Activated T-helper 2 cell treated with anti-CD3 and anti-CD28 coated beads, Interferon-gamma antibody, Interleukin-2, Interleukin-4, amounts not matched to agents 10 μg/mL and 5 μg/mL and 100 μg/mL, durations not matched to agents 14 hours and 24 hours and 36 hours (primary cell): Measurements from ENCODE around the gene NSFL1C. TPM values are rescaled to one million over a fixed set of nuclear protein-coding genes. Genes with fewer than 3 reads are reported as not detected.
A peak's percentile ranks its signal among the peaks of the same experiment; 100 is the strongest.

Experiments
- DNase-seq: peaks from one replicate; pipeline ENCODE4 v3.0.0; 2021; ENCODE audit warnings: low spot score
- H3K27ac Mint-ChIP-seq: one replicate; pipeline ENCODE4 v1.8.0; 2021; ENCODE audit warnings: mixed read lengths
- H3K27me3 Mint-ChIP-seq: one replicate; pipeline ENCODE4 v1.8.0; 2021; ENCODE audit warnings: low read depth, mixed read lengths
- H3K36me3 Mint-ChIP-seq: one replicate; pipeline ENCODE4 v1.8.0; 2021; ENCODE audit warnings: low read depth, mixed read lengths
- H3K4me1 Mint-ChIP-seq: one replicate; pipeline ENCODE4 v1.8.0; 2021; ENCODE audit warnings: low read depth, mixed read lengths
- H3K4me3 Mint-ChIP-seq: one replicate; pipeline ENCODE4 v1.8.0; 2021; ENCODE audit warnings: low read depth, mild to moderate bottlenecking, moderate library complexity, mixed read lengths
- H3K9me3 Mint-ChIP-seq: one replicate; pipeline ENCODE4 v1.8.0; 2021; ENCODE audit warnings: mixed read lengths
- intact Hi-C: fragments of 100-400 bp; cut with micrococcal nuclease; formaldehyde crosslinking; loops from one replicate; pipeline ENCODE4 v1.15.1; 2023
- total RNA-seq: library from RNA; stranded (reverse); gene quantifications from 2 replicates; pipeline ENCODE4 v1.2.3, GENCODE V29; 2022

Gene NSFL1C
- total RNA-seq, 1 donor from 2014 or later = 108 TPM

DNA sequence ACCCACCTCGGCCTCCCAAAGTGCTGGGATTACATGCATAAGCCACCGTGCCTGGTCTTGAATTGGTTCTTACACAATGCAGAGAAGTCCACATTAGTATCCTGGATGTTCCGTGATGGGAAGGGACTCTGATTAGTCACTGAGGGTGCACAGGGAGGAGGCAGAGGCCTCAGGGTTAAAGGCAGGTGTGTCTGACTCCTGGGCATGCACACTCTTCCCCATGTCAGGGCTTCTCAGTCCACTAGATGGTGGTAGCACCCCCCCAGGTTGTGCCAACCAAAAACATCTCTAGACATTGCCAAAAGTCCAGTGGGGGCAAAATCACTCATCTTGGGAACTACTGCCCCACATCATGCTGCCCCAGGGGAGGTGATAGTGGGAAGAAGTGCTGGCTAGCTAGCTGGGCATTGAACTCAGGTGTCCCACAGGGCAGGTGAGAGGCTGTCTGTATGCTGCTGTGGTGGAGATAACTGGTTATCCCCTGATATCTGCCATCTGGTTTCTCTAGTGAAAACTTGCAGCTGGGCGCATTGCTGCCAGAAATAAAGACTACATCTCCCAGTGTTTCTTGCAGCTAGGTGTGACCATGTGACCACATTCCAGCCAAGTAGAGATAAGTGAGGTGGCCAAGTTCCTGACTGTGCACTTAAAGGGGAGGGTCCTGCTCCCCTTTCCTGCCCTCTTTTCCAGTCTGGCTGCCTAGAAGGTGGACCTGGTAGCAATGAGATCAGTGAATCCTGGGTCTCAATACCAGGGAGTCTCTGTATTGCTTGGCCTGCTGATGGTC lies 8.4 kb upstream of the NSFL1C start:
- Mint-ChIP-seq H3K9me3 (no peaks in the 10 kb centered on the region), H3K4me1 (no peaks in the 10 kb centered on the region), H3K27me3 (peaks cover 3% of the 10 kb centered on the region), H3K4me3 (no peak overlapping the region), H3K27ac (no peak overlapping the region), H3K36me3 (no peaks in the 10 kb centered on the region)
- DNase-seq = no peak
- intact Hi-C loops = no loop called here

GRCh38 chr20:1474325-1474724 lies 7.7 kb upstream of the NSFL1C start:
- H3K27ac Mint-ChIP-seq = no peak overlapping the region
- DNase-seq = no peak
- no peaks in the 10 kb centered on the region for H3K36me3 Mint-ChIP-seq
- no peaks in the 10 kb centered on the region for H3K4me1 Mint-ChIP-seq
- intact Hi-C loops = no loop called here
- no peaks in the 10 kb centered on the region for H3K9me3 Mint-ChIP-seq
- no peak overlapping the region for H3K4me3 Mint-ChIP-seq
- H3K27me3 Mint-ChIP-seq = peaks cover 3% of the 10 kb centered on the region

DNA sequence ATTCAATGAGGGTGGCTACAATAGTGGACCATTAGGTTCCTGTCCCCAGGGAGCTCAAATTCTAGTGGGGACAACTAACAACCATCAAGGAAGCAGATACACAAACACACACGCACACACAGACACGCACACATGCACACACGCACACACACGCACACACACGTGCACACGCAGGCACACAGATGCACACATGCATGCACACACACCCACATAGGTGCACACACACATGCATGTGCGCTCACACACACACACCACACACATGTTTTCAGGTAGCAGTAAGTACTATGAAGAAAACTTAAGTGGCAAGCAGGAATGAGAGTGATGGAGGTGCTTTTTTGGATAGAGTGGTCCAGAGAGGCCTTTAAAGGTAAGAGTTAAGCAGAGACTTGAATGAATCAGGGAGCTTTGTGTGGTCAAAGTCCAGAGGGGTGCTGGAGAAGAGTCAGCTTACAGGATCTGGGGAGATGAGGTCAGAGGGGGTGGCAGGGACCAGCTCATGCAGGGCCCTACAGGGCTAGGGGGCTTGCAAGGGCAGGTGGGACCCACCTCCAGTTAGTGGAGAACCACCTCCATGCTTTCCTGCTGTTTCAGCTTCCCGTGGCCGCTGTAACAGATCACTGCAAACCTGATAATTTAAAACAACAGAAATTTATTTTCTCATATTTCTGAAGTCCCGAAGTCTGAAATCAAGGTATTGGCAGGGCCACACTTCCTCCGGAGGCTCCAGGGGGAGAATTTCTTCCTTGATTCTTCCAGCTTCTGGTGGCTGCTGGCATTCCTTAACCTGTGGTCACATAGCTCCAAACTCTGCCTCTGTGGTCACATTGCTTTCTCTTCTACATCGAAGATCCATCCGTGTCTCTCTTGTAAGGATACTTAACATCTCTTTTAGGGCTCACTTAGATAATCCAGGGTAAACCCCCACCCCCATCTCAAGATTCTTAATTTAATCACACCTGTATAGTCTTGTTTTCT lies 6.9 kb upstream of the NSFL1C start:
- Mint-ChIP-seq H3K4me3 (no peak overlapping the region), H3K4me1 (no peaks in the 10 kb centered on the region), H3K36me3 (no peaks in the 10 kb centered on the region), H3K27ac (no peak overlapping the region), H3K27me3 (peaks cover 8% of the 10 kb centered on the region), H3K9me3 (no peaks in the 10 kb centered on the region)
- intact Hi-C loops = no loop called here
- DNase-seq = no peak

DNA sequence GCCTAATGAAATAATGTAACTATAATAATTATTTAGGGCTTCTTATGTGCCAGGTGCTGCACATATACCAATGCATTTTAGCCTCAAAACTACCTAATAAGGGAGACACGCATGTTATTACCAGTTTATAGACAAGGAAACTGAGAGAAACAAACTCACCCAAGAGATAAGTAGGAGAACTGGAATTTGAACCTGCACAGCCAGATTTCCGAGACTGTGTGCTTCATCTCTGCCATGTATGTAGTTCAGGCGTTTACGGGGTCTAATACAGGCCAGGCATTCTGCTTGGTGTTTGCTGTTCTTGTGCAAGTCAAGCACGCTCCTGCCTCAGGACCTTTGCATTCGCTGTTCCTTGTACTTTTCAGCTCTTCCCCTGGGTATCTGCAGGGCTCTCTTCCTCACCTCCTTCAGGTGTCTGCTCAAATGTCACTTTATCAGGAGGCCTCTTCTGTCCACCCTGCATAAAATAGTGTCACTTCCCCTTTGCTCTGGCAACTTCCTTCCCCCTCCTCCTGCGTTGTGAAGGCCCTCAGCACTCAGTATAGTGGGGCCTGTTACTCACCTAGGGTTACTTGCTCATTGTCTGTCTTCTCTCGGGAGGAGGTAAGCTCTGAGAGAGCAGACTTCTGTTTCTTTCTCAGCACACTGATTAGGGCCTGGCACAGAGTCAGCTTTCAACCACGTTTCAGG lies 6.1 kb upstream of the NSFL1C start:
- H3K9me3 Mint-ChIP-seq = no peaks in the 10 kb centered on the region
- intact Hi-C loops = no loop called here
- no peaks in the 10 kb centered on the region for H3K36me3 Mint-ChIP-seq
- H3K27ac Mint-ChIP-seq = no peak overlapping the region
- H3K4me3 Mint-ChIP-seq = no peak overlapping the region
- H3K4me1 Mint-ChIP-seq = peaks cover under 1% of the 10 kb centered on the region
- peaks cover 16% of the 10 kb centered on the region for H3K27me3 Mint-ChIP-seq
- no peak for DNase-seq

GRCh38 chr20:1471242-1471641 lies 4.6 kb upstream of the NSFL1C start:
- DNase-seq = no peak
- Mint-ChIP-seq H3K4me3 (no peak overlapping the region), H3K36me3 (no peaks in the 10 kb centered on the region), H3K27me3 (peaks cover 18% of the 10 kb centered on the region), H3K27ac (no peak overlapping the region), H3K4me1 (peaks cover 9% of the 10 kb centered on the region), H3K9me3 (no peaks in the 10 kb centered on the region)
- intact Hi-C loops = no loop called here

- Mint-ChIP-seq H3K36me3 (peaks cover 5% of the 10 kb centered on the region), H3K27ac (no peak overlapping the region), H3K27me3 (peaks cover 16% of the 10 kb centered on the region), H3K4me1 (peaks cover 18% of the 10 kb centered on the region), H3K4me3 (no peak overlapping the region), H3K9me3 (no peaks in the 10 kb centered on the region)
- intact Hi-C loops = loop anchor here (10.0 kb wide), 1 partner anchor 255 kb away; no protein-coding TSS in a partner anchor
- DNase-seq = no peak
Measured at GRCh38 chr20:1469925-1470571, 3.4 kb upstream of the NSFL1C start.

DNA sequence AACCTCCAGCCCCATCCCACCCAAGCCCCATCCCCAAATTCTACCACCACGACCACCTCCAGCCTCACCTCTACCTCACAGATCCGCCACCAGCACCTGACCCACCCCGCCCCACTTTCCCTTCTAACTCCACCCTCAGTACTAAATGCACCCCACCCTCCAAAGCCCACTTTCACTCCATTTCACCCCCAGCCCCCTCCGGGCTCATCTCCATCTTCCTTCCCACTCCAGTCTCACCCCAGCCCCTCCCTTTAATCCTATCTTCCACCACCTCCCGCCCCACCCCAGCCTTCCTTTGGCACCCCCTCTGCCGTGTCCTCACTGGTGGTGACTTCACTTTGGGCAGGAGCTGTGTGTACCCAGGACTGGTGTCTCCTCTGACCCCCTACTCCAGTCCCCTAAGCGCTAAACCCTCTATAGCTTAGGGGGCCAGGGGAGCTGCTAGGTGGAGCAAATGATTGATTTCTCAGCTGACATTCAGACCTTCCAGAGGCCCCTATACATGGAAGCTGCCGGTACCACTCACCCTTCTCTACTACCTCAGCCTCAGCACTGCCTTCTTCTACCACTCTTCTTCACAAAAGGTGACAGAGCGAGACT lies 2.8 kb upstream of the NSFL1C start:
- H3K27me3 Mint-ChIP-seq = peaks cover 16% of the 10 kb centered on the region
- peaks cover 25% of the 10 kb centered on the region for H3K4me1 Mint-ChIP-seq
- no peak for DNase-seq
- no peaks in the 10 kb centered on the region for H3K9me3 Mint-ChIP-seq
- no peak overlapping the region for H3K27ac Mint-ChIP-seq
- no peak overlapping the region for H3K4me3 Mint-ChIP-seq
- peaks cover 11% of the 10 kb centered on the region for H3K36me3 Mint-ChIP-seq
- intact Hi-C loops = loop anchor here (10.0 kb wide), 1 partner anchor 255 kb away; no protein-coding TSS in a partner anchor

DNA sequence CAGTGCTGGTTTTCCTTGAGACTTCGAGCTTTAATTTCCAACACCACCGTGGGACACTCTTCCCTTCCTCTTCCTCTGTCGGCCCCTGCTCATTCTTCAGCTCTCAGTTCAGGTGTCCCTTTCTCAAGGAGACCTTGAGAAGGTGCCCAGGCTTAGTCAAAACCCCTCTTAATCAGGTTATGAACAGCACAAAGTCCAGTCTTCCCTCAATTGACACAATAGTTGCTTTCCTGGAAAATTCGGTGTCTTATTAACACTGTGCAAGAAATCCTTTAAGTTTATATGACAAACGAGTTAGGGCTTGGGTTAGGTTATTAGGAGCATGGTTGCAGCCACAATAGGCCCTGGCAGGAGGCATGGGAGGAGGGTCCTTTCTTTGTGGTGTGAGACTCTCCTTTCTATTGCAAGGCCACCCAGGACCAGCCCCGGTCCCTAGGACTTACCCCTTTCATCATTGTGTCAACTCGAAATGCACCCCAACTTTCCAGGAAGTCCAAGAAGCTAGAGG lies 1.5 kb upstream of the NSFL1C start:
- Mint-ChIP-seq H3K4me1 (peaks cover 37% of the 10 kb centered on the region), H3K4me3 (peak overlapping the region; percentile 62), H3K36me3 (peaks cover 20% of the 10 kb centered on the region), H3K27ac (no peak overlapping the region), H3K27me3 (peaks cover 16% of the 10 kb centered on the region), H3K9me3 (no peaks in the 10 kb centered on the region)
- intact Hi-C loops = loop anchor here (10.0 kb wide), 1 partner anchor 253 kb away; no protein-coding TSS in a partner anchor
- no peak for DNase-seq

GRCh38 chr20:1467355-1468116 lies 887 bp upstream of the NSFL1C start:
- Mint-ChIP-seq H3K4me3 (peak overlapping the region; percentile 62), H3K27me3 (peaks cover 16% of the 10 kb centered on the region), H3K4me1 (peaks cover 39% of the 10 kb centered on the region), H3K36me3 (peaks cover 23% of the 10 kb centered on the region), H3K9me3 (no peaks in the 10 kb centered on the region), H3K27ac (no peak overlapping the region)
- intact Hi-C loops = loop anchor here (10.0 kb wide), 1 partner anchor 253 kb away; no protein-coding TSS in a partner anchor
- DNase-seq = no peak

- H3K9me3 Mint-ChIP-seq = no peaks in the 10 kb centered on the region
- no peak overlapping the region for H3K27ac Mint-ChIP-seq
- intact Hi-C loops = loop anchor here (10.0 kb wide), 1 partner anchor 252 kb away; no protein-coding TSS in a partner anchor
- peaks cover 39% of the 10 kb centered on the region for H3K4me1 Mint-ChIP-seq
- H3K36me3 Mint-ChIP-seq = peaks cover 26% of the 10 kb centered on the region
- no peak for DNase-seq
- peaks cover 16% of the 10 kb centered on the region for H3K27me3 Mint-ChIP-seq
- peak overlapping the region; percentile 62 for H3K4me3 Mint-ChIP-seq
Measured at GRCh38 chr20:1467082-1467354, 369 bp upstream of the NSFL1C start.

GRCh38 chr20:1465470-1466210 lies 1.0 kb downstream of the NSFL1C start:
- H3K27me3 Mint-ChIP-seq = peaks cover 16% of the 10 kb centered on the region
- H3K36me3 Mint-ChIP-seq = peaks cover 36% of the 10 kb centered on the region
- intact Hi-C loops = loop anchor here (1.0 to 10.0 kb wide), 2 partner anchors 251 to 347 kb away; partner anchors contain the start of gene PSMF1
- no peak for DNase-seq
- peaks cover 39% of the 10 kb centered on the region for H3K4me1 Mint-ChIP-seq
- H3K27ac Mint-ChIP-seq = peak overlapping the region; percentile 79
- no peaks in the 10 kb centered on the region for H3K9me3 Mint-ChIP-seq
- peak overlapping the region; percentile 85 for H3K4me3 Mint-ChIP-seq
